ENCODE data around the gene PCDHGB3. TPM values are rescaled to one million over a fixed set of nuclear protein-coding genes. Genes with fewer than 3 reads are reported as not detected.

Gene PCDHGB3
- total and polyA plus RNA-seq, 10 of the 15 experiments (the other 5 are each of a cell fraction or from before 2014, with no cell fraction given): 0.12 to 0.50 (median 0.20) TPM; not detected in 4

GRCh38 chr5:141421489-141421855 is 51.4 kb downstream of the PCDHGB3 start:
- no peak for FAIRE-seq
- Histone ChIP-seq H3K4me1 (ENCODE audit: control insufficient read depth, insufficient read depth, low read length) (peaks cover 4% of the 10 kb centered on the region; the same call in 1 of the 2 replicates), H4K20me1 (ENCODE audit: control insufficient read depth, insufficient read depth) (no peaks in the 10 kb centered on the region), H3K27ac (ENCODE audit: control insufficient read depth, insufficient read depth) (no peak overlapping the region), H3K4me3 (peak overlapping the region; percentile 76), H3K27me3 (replicated peaks in 1 of 2; ENCODE audit: control insufficient read depth in 2 of 2, insufficient read depth in 2 of 2, low read length in 1 of 2) (no peaks in the 10 kb centered on the region; a peak in 1 of 4 replicates), H2AFZ (ENCODE audit: control insufficient read depth, low read depth, low read length) (peak overlapping the region; percentile 98), H3K9ac (ENCODE audit: control insufficient read depth, insufficient read depth, low read length) (peak overlapping the region; percentile 64), H3K4me2 (ENCODE audit: control insufficient read depth, insufficient read depth) (peak overlapping the region; percentile 79), H3K79me2 (ENCODE audit: control insufficient read depth, insufficient read depth, low read length) (no peaks in the 10 kb centered on the region), H3K9me3 (replicated peaks; ENCODE audit: control insufficient read depth, insufficient read depth, low read length) (peaks cover 15% of the 10 kb centered on the region; the same call in 2 of the 3 replicates), H3K36me3 (ENCODE audit: control insufficient read depth in 2 of 2, insufficient read depth in 2 of 2, low read length in 1 of 2) (no peaks in the 10 kb centered on the region)
- in situ Hi-C loops (cut with MboI) (no loop called here), intact Hi-C loops (cut with micrococcal nuclease; ENCODE audit: unreplicated experiment) (loop anchor here (1.0 to 2.0 kb wide), 3 partner anchors 53 to 137 kb away; partner anchors contain the start of gene PCDHGC3)
- no peak for DNase-seq (ENCODE audit: low read depth, low spot score)
- ChIA-PET POLR2A (interaction anchor here (1.0 to 1.2 kb wide), 2 partner anchors 9 to 142 kb away, joined by 3 to 5 read pairs; partner anchors contain the start of gene PCDHGA10), CTCF (interaction anchor here (0.5 to 10.9 kb wide), 40 partner anchors 9 to 469 kb away, joined by 3 to 245 read pairs (median 5); partner anchors contain the start of genes PCDHGA10, PCDHGA12, PCDHGB3 and PCDHGC3), SMC1A (ENCODE audit: uncharacterized antibody, unreplicated experiment) (interaction anchor here (0.8 to 2.8 kb wide), 25 partner anchors 9 to 176 kb away, joined by 3 to 41 read pairs (median 5); partner anchors contain the start of genes PCDHGA10, PCDHGA12, PCDHGB3 and PCDHGC3), RAD21 (ENCODE audit: unreplicated experiment) (interaction anchor here (0.6 to 2.6 kb wide), 21 partner anchors 9 to 171 kb away, joined by 3 to 34 read pairs (median 6); partner anchors contain the start of genes PCDHGA10, PCDHGA12, PCDHGB3 and PCDHGC3)
- no TSS peak for BruUV-seq (replicated peaks)
- no peak for TF ChIP-seq HDAC6 (IDR thresholded peaks at IDR 0.05; ENCODE audit: unreplicated experiment)
- no peak for TF ChIP-seq ZNF207 (IDR thresholded peaks at IDR 0.05; ENCODE audit: borderline replicate concordance)
- no peak for TF ChIP-seq SREBF1 (IDR thresholded peaks at IDR 0.05; ENCODE audit: low read length)
- TF ChIP-seq EGR1 (IDR thresholded peaks at IDR 0.05; ENCODE audit: borderline replicate concordance in 1 of 2, low read depth in 2 of 2, low read length in 2 of 2): no peak
- no peak for TF ChIP-seq JUND (IDR thresholded peaks at IDR 0.05; ENCODE audit: low read depth, low read length)
- TF ChIP-seq RB1 (IDR thresholded peaks at IDR 0.05; ENCODE audit: borderline replicate concordance): no peak
- TF ChIP-seq ZNF274 (IDR thresholded peaks at IDR 0.05; ENCODE audit: insufficient read depth, insufficient read length): no peak
- no peak for TF ChIP-seq SPI1 (IDR thresholded peaks at IDR 0.05; ENCODE audit: borderline replicate concordance, insufficient read depth, low read depth, low read length)
- TF ChIP-seq YY1 (IDR thresholded peaks at IDR 0.05; ENCODE audit: low read depth, low read length): no peak
- TF ChIP-seq E2F8 (IDR thresholded peaks at IDR 0.05; ENCODE audit: low read depth, partially characterized antibody): no peak
- TF ChIP-seq ETV6 (conservative IDR thresholded peaks at IDR 0.05 in 1 of 2, IDR thresholded peaks at IDR 0.05 in 1 of 2; ENCODE audit: borderline replicate concordance in 1 of 2, low read depth in 1 of 2): no peak
- TF ChIP-seq SMARCA5 (IDR thresholded peaks at IDR 0.05): no peak
- no peak for TF ChIP-seq RFX5 (IDR thresholded peaks at IDR 0.05; ENCODE audit: low read depth, low read length)
- no peak for TF ChIP-seq ZBTB11 (CRISPR knock-in tag; IDR thresholded peaks at IDR 0.05)
- TF ChIP-seq HDAC2 (IDR thresholded peaks at IDR 0.05): no peak
- TF ChIP-seq STAT3 (IDR thresholded peaks at IDR 0.05; ENCODE audit: low read depth, low read length): no peak
- TF ChIP-seq SIX5 (IDR thresholded peaks at IDR 0.05; ENCODE audit: low read depth, low read length, severe bottlenecking): no peak
- no peak for TF ChIP-seq RBBP5 (conservative IDR thresholded peaks at IDR 0.05)
- ATAC-seq: no peak
- WGBS (ENCODE audit: insufficient coverage, insufficient replicate concordance, low lambda C conversion rate, missing lambda C conversion rate): 32% methylated on average over 13 of the region's 13 CpGs
